ENCODE results near the gene RCSD1. TPM values are rescaled to one million over a fixed set of nuclear protein-coding genes. Genes with fewer than 3 reads are reported as not detected.

RCSD1 gene
- total and polyA plus RNA-seq, 2 donors from 2014 or later, result 3.9 to 18.3 TPM

DNA sequence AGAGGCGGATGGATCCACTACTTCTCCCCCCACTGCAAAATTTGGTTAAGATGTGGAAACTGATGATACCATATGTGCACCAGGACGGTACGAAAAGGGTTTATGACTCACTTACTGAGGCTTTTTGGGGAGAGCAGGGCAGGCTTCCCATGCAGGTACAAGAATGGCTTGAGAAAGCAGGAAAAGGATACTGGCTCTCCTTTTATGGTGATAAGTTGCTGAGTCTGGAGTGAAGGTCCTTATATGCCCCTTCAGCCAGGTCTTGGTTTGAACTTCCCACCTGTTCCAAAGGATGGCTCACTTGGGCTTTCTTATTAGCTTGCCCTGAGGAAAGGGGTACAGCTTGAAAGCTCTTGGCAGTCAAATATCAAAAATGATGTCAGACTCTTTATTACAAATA is 114.9 kb downstream of the RCSD1 start:
- FAIRE-seq, result no peak
- no peak overlapping the region for H3K4me3 ChIP-seq (ENCODE audit: low read length in 3 of 3)
- no peaks in the 10 kb centered on the region for H3K9me3 ChIP-seq (ENCODE audit: control insufficient read depth in 2 of 3, insufficient read depth in 1 of 3, low read length in 3 of 3)
- no peak overlapping the region for H3K9ac ChIP-seq (ENCODE audit: low read length in 3 of 3)
- TF ChIP-seq CTCF (IDR thresholded peaks at IDR 0.05; ENCODE audit: borderline replicate concordance, extremely low read depth, insufficient read depth), result no peak
- intact Hi-C loops (cut with DNase I), result no loop called here
- no peak for DNase-seq
- no peaks in the 10 kb centered on the region for H3K36me3 ChIP-seq (ENCODE audit: control insufficient read depth in 2 of 3, insufficient read depth in 3 of 3, low read length in 3 of 3)
- no peak overlapping the region for H3K27ac ChIP-seq (ENCODE audit: low read depth in 2 of 2, low read length in 2 of 2)
- H3K4me1 ChIP-seq (ENCODE audit: control insufficient read depth in 2 of 3, insufficient read depth in 2 of 3, low read depth in 1 of 3, low read length in 3 of 3), result no peaks in the 10 kb centered on the region
- no peaks in the 10 kb centered on the region for H3K27me3 ChIP-seq (ENCODE audit: control insufficient read depth, insufficient read depth, low read length)

- no peak for TF ChIP-seq CTCF (IDR thresholded peaks at IDR 0.05; ENCODE audit: borderline replicate concordance, extremely low read depth, insufficient read depth)
- no peak overlapping the region for H3K27ac ChIP-seq (ENCODE audit: low read depth in 2 of 2, low read length in 2 of 2)
- FAIRE-seq, result no peak
Observed at GRCh38 chr1:167746013-167746672, 116.1 kb downstream of the RCSD1 start.

DNA sequence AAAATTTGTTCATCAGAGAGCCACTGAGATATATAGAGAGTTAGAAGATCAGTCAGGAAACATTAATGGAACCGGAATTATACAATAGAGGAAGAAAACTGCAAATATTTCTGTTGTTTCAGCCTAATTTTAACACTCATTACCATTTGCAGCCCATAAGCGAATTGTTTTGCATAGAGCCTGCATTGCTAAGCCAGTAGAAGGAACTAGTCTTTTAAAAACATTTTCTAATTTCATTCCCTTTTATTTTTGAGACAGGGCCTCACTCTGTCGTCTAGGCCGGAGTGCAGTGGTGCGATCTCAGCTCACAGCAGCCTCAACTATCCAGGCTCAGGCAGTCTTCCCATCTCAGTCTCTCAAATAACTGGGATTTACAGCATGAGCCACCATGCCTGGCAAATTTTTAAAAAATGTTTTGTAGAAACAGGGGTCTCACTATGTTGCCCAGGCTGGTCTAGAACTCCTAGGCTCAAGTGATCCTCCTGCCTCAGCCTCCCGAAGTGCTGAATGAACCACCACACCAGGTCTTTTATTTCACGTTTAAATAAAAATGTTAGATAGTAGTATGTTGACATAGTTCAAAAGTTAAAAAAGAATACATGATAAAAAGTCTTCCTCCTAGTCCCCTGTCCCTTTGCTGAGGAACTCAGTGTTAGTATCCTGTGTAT is 117.1 kb downstream of the RCSD1 start:
- no peak for FAIRE-seq
- Histone ChIP-seq H3K4me3 (ENCODE audit: low read length in 3 of 3) (no peak overlapping the region), H3K27ac (ENCODE audit: low read depth in 2 of 2, low read length in 2 of 2) (no peak overlapping the region), H3K4me1 (ENCODE audit: control insufficient read depth in 2 of 3, insufficient read depth in 2 of 3, low read depth in 1 of 3, low read length in 3 of 3) (no peaks in the 10 kb centered on the region), H3K9me3 (ENCODE audit: control insufficient read depth in 2 of 3, insufficient read depth in 1 of 3, low read length in 3 of 3) (no peaks in the 10 kb centered on the region), H3K9ac (ENCODE audit: low read length in 3 of 3) (no peak overlapping the region), H3K27me3 (ENCODE audit: control insufficient read depth, insufficient read depth, low read length) (no peaks in the 10 kb centered on the region), H3K36me3 (ENCODE audit: control insufficient read depth in 2 of 3, insufficient read depth in 3 of 3, low read length in 3 of 3) (no peaks in the 10 kb centered on the region)
- intact Hi-C loops (cut with DNase I), result no loop called here
- no peak for TF ChIP-seq CTCF (IDR thresholded peaks at IDR 0.05; ENCODE audit: borderline replicate concordance, extremely low read depth, insufficient read depth)
- DNase-seq, result no peak

More at GRCh38 chr1:167746013-167746672, 116.1 kb downstream of the RCSD1 start:
- no peaks in the 10 kb centered on the region for H3K36me3 ChIP-seq (ENCODE audit: control insufficient read depth in 2 of 3, insufficient read depth in 3 of 3, low read length in 3 of 3)
- no peak overlapping the region for H3K9ac ChIP-seq (ENCODE audit: low read length in 3 of 3)
- H3K9me3 ChIP-seq (ENCODE audit: control insufficient read depth in 2 of 3, insufficient read depth in 1 of 3, low read length in 3 of 3), result no peaks in the 10 kb centered on the region
- H3K4me3 ChIP-seq (ENCODE audit: low read length in 3 of 3), result no peak overlapping the region
- no peaks in the 10 kb centered on the region for H3K27me3 ChIP-seq (ENCODE audit: control insufficient read depth, insufficient read depth, low read length)
- H3K4me1 ChIP-seq (ENCODE audit: control insufficient read depth in 2 of 3, insufficient read depth in 2 of 3, low read depth in 1 of 3, low read length in 3 of 3), result no peaks in the 10 kb centered on the region
- no peak for DNase-seq
- intact Hi-C loops (cut with DNase I), result no loop called here

Data from kidney (tissue), 14 donors.